A549 (cell line): Measurements from ENCODE around the gene LEKR1. TPM values are rescaled to one million over a fixed set of nuclear protein-coding genes. Genes with fewer than 3 reads are reported as not detected.
"Not testable (repeated sequence)": the region's sequence is repeated elsewhere in the genome, so short reads cannot be mapped to it uniquely, and the experiment has no call there.

Experiments used
- ATAC-seq, 2 experiments: fragments of 200-7000 bp in 1 of 2; fragments of >200 bp in 1 of 2; cut with Nextera tagmentation in 1 of 2; cut with Tn5 transposase in 1 of 2; 3 replicates each; pipeline versions ENCODE4 v1.8.0 to v1.9.1; 2018 to 2020; ENCODE audit warnings: mild to moderate bottlenecking in 1 of 2, moderate library complexity in 1 of 2
- CTCF ChIA-PET: fragments of 300-600 bp; sonication (Branson Sonifier 250); formaldehyde crosslinking; extraction: SDS; loops from one replicate; lab custom pipeline; 2021; ENCODE audit warnings: antibody characterized with exemption, inconsistent platforms; lab: Yijun Ruan, JAX
- POLR2A ChIA-PET: fragments of 350-600 bp; formaldehyde crosslinking; extraction: SDS; loops from one replicate; lab custom pipeline; 2021; ENCODE audit warnings: antibody characterized with exemption, inconsistent platforms; lab: Yijun Ruan, JAX
- DNase-seq, 2 experiments: peaks; one replicate each; pipeline versions ENCODE4 v3.0.0 to v3.0.0-alpha.2; 2011 to 2016; ENCODE audit warnings: low read depth in 1 of 2, low spot score in 1 of 2
- FAIRE-seq: peaks from 2 replicates; lab custom pipeline; 2011; peaks lifted over from hg19 to GRCh38; lab: Jason Lieb, UNC
- H3K27ac ChIP-seq, 2 experiments: fragments of >200 bp; sonication (Bioruptor Twin); formaldehyde crosslinking; 3 replicates each; pipeline ENCODE4 v1.5.1; 2016 to 2017
- H3K4me1 ChIP-seq: fragments of >200 bp; sonication (Bioruptor Twin); formaldehyde crosslinking; 3 replicates; pipeline ENCODE4 v1.6.1; 2016
- H3K4me2 ChIP-seq: fragments of >200 bp; sonication (Bioruptor Twin); formaldehyde crosslinking; 3 replicates; pipeline ENCODE4 v1.6.1; 2016
- H3K4me3 ChIP-seq: fragments of >200 bp; sonication (Bioruptor Twin); formaldehyde crosslinking; 3 replicates; pipeline ENCODE4 v1.5.1; 2016
- H3K9me3 ChIP-seq: fragments of >200 bp; sonication (Bioruptor Twin); formaldehyde crosslinking; 3 replicates; pipeline ENCODE4 v1.6.1; 2016
- BCL3 ChIP-seq: fragments of >200 bp; sonication (Bioruptor Twin); formaldehyde crosslinking; IDR thresholded peaks from 3 replicates; pipeline ENCODE4 v1.6.1; 2016
- CBX2 ChIP-seq: fragments of 200-600 bp; sonication (generic); IDR thresholded peaks from 2 replicates; pipeline ENCODE4 v1.6.1; 2016; ENCODE audit warnings: low read depth, mild to moderate bottlenecking, borderline replicate concordance
- CHD4 ChIP-seq: fragments of 200-600 bp; sonication (generic); IDR thresholded peaks from 2 replicates; pipeline ENCODE4 v1.6.1; 2016; ENCODE audit warnings: antibody characterized with exemption, mild to moderate bottlenecking, borderline replicate concordance
- EHMT2 ChIP-seq: fragments of 200-600 bp; sonication (generic); IDR thresholded peaks from 2 replicates; pipeline ENCODE4 v1.6.1; 2016; ENCODE audit warnings: antibody characterized with exemption, low read depth, mild to moderate bottlenecking, moderate library complexity
- EP300 ChIP-seq, 2 experiments: fragments of >200 bp; sonication (Bioruptor Twin); formaldehyde crosslinking; IDR thresholded peaks; 2 replicates in 1 of 2; 3 replicates in 1 of 2; pipeline ENCODE4 v1.6.1; 2016 to 2017
- FOSB ChIP-seq: fragments of 250-450 bp; sonication (Bioruptor Pico); IDR thresholded peaks from 2 replicates; pipeline ENCODE4 v1.5.0; 2020; ENCODE audit warnings: mild to moderate bottlenecking, moderate library complexity
- GATA3 ChIP-seq: IDR thresholded peaks from 2 replicates; pipeline ENCODE4 v1.6.1; 2012; ENCODE audit warnings: borderline replicate concordance
- HES2 ChIP-seq: fragments of >200 bp; sonication (Bioruptor Twin); formaldehyde crosslinking; IDR thresholded peaks from 2 replicates; pipeline ENCODE4 v1.6.1; 2016
- HEYL ChIP-seq: fragments of 250-450 bp; sonication (Bioruptor Pico); IDR thresholded peaks from 2 replicates; pipeline ENCODE4 v1.8.0; 2021; ENCODE audit warnings: mild to moderate bottlenecking, moderate library complexity
- HOXB13 ChIP-seq: fragments of 250-450 bp; sonication (Bioruptor Pico); IDR thresholded peaks from 2 replicates; pipeline ENCODE4 v1.5.0; 2020; ENCODE audit warnings: low read depth, mild to moderate bottlenecking, moderate library complexity
- MAFK ChIP-seq: fragments of 450-650 bp; IDR thresholded peaks from 2 replicates; pipeline ENCODE4 v1.6.1; 2014; ENCODE audit not compliant: partially characterized antibody
- MYC ChIP-seq: IDR thresholded peaks from 2 replicates; pipeline ENCODE4 v1.6.1; 2012; ENCODE audit warnings: mild to moderate bottlenecking, inconsistent platforms, low read length, improper control_type of control experiment, borderline replicate concordance
- NFE2L2 ChIP-seq: fragments of 150-350 bp; conservative IDR thresholded peaks from 2 replicates; pipeline ENCODE4 v1.6.1; 2014; ENCODE audit warnings: low read length
- PHF8 ChIP-seq: fragments of 200-600 bp; sonication (generic); IDR thresholded peaks from 2 replicates; pipeline ENCODE4 v1.6.1; 2016; ENCODE audit warnings: low read depth, mild to moderate bottlenecking, antibody characterized with exemption, moderate library complexity, borderline replicate concordance
- POLR2A ChIP-seq: IDR thresholded peaks from 2 replicates; pipeline ENCODE4 v1.6.1; 2012; ENCODE audit warnings: mild to moderate bottlenecking, low read length
- POLR2AphosphoS2 ChIP-seq: conservative IDR thresholded peaks from 2 replicates; pipeline ENCODE4 v1.6.1; 2012; ENCODE audit warnings: low read length, improper control_type of control experiment, inconsistent platforms
- RCOR1 ChIP-seq: fragments of 150-350 bp; IDR thresholded peaks from 2 replicates; pipeline ENCODE4 v1.6.1; 2014; ENCODE audit warnings: antibody characterized with exemption, low read length, low read depth
- REST ChIP-seq: fragments of 200-600 bp; sonication (generic); IDR thresholded peaks from 2 replicates; pipeline ENCODE4 v1.6.1; 2016; ENCODE audit warnings: antibody characterized with exemption, mild to moderate bottlenecking, moderate library complexity
- RNF2 ChIP-seq: fragments of 200-600 bp; sonication (generic); IDR thresholded peaks from 2 replicates; pipeline ENCODE4 v1.6.1; 2016; ENCODE audit warnings: low read depth, mild to moderate bottlenecking, antibody characterized with exemption, moderate library complexity, borderline replicate concordance
- SMC3 ChIP-seq: fragments of >200 bp; sonication (Bioruptor Twin); formaldehyde crosslinking; IDR thresholded peaks from 3 replicates; pipeline ENCODE4 v1.6.1; 2018; ENCODE audit warnings: inconsistent platforms
- ZC3H11A ChIP-seq: fragments of 450-650 bp; IDR thresholded peaks from 2 replicates; pipeline ENCODE4 v1.6.1; 2014; ENCODE audit warnings: antibody characterized with exemption, mild to moderate bottlenecking
- ZNF302 ChIP-seq: fragments of 250-450 bp; sonication (Bioruptor Pico); IDR thresholded peaks from 2 replicates; pipeline ENCODE4 v1.9.0; 2021; ENCODE audit warnings: inconsistent platforms, mild to moderate bottlenecking, moderate library complexity
- WGBS: methylation state at CpG from one replicate; pipeline ENCODE4 v1.1.6; 2017; ENCODE audit errors: missing lambda C conversion rate; 5-methylcytosine and 5-hydroxymethylcytosine counted together
- polyA plus RNA-seq, 4 experiments: library from polyadenylated mRNA; depleted of rRNA in 3 of 4; stranded (reverse); fragments of >200 nt; fragmentation: RNase III in 1 of 4; extraction: RNeasy Plus Mini Kit Qiagen cat#74134 plus additional on column Dnase treatment in 1 of 4; gene quantifications; 2 replicates in 3 of 4; 3 replicates in 1 of 4; pipeline ENCODE4 v1.2.3, GENCODE V29; 2011 to 2017
- TF ChIP-seq, protein P1 (sequence below): IDR thresholded peaks from 2 replicates; pipeline ENCODE4 v1.6.1; 2012; ENCODE audit warnings: low read depth, borderline replicate concordance

The LEKR1 gene
- polyA plus RNA-seq, 2 of the 4 experiments (the other 2 are of a cell fraction): 1.3 to 1.4 TPM

DNA sequence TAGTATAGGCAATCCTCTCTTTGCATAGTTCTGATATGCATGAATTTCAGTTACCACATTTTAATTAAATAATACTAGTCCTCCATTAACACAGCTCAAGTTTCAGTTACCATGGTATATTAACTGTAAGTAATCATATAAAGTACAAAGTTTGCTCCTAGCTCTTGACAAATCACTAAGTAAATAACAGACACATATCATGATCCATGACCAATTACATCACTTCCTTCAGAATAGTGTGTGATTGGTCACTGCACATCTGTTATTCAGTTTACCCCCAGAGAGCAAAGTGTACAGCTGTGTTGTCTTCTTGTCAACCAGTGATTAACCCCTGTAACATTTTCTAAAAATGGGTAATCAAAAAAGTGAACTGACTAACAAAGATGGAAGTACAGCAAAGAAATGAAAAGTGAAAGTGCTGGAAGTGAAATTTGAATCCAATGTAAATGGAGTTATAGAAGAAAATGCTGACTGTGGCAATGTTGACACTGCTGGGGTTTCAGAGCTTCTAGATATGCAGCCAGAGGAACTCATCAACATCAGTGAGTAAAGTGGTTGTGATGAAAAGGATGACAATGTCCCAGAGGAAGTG, 30.2 kb upstream of the LEKR1 start:
- Histone ChIP-seq H3K4me1 (peaks cover 21% of the 10 kb centered on the region; the same call in 2 of the 3 replicates), H3K4me3 (no peak overlapping the region), H3K27ac (no peak overlapping the region), H3K9me3 (peaks cover 6% of the 10 kb centered on the region; the same call in 1 of the 3 replicates), H3K4me2 (peak overlapping the region; percentile 22; the same call in 2 of the 3 replicates)
- ChIA-PET POLR2A (no interaction called here), CTCF (interaction anchor here (1.7 kb wide), 1 partner anchor 12 kb away, joined by 3 read pairs; no protein-coding TSS in a partner anchor)
- TF ChIP-seq MAFK (peak; percentile 95), POLR2A (no peak)
- FAIRE-seq (no peak), DNase-seq (peak in 1 of 2 experiments; percentile 43), ATAC-seq (peak in 1 of 2 experiments; percentile 42; a peak in 3 of 6 replicates)

- WGBS: 76% methylated on average over 1 of the region's 1 CpG
- Histone ChIP-seq H3K4me3 (no peak overlapping the region), H3K27ac (no peak overlapping the region), H3K4me2 (no peak overlapping the region), H3K4me1 (peaks cover 17% of the 10 kb centered on the region; the same call in 2 of the 3 replicates), H3K9me3 (peaks cover 6% of the 10 kb centered on the region; the same call in 1 of the 3 replicates)
- CTCF ChIA-PET: no interaction called here
- FAIRE-seq (no peak), ATAC-seq (no peak), DNase-seq (no peak)
- TF ChIP-seq HEYL: no peak
- no peak for TF ChIP-seq GATA3
- TF ChIP-seq MYC: no peak
- TF ChIP-seq REST: no peak
- no peak for TF ChIP-seq ZC3H11A
- no peak for TF ChIP-seq HOXB13 (CRISPR knock-in tag)
- TF ChIP-seq ZNF302 (CRISPR knock-in tag): no peak
- no peak for TF ChIP-seq POLR2AphosphoS2
- TF ChIP-seq FOSB (CRISPR knock-in tag): no peak
- TF ChIP-seq, protein P1, sequence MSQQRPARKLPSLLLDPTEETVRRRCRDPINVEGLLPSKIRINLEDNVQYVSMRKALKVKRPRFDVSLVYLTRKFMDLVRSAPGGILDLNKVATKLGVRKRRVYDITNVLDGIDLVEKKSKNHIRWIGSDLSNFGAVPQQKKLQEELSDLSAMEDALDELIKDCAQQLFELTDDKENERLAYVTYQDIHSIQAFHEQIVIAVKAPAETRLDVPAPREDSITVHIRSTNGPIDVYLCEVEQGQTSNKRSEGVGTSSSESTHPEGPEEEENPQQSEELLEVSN: no peak
- no peak for TF ChIP-seq RCOR1
- no peak for TF ChIP-seq NFE2L2
- TF ChIP-seq EP300 (IDR thresholded peaks at IDR 0.05): no peak
- TF ChIP-seq CHD4: no peak
- POLR2A ChIA-PET: no interaction called here
Observed at GRCh38 chr3:156797368-156797767, 28.8 kb upstream of the LEKR1 start.

GRCh38 chr3:156800287-156800686, 25.9 kb upstream of the LEKR1 start:
- FAIRE-seq, H3K4me3 ChIP-seq, H3K9me3 ChIP-seq, POLR2A ChIA-PET, H3K27ac ChIP-seq, DNase-seq, H3K4me2 ChIP-seq, ATAC-seq, CTCF ChIA-PET, H3K4me1 ChIP-seq: not testable (repeated sequence)
- 96% methylated on average over 4 of the region's 4 CpGs for WGBS

- FAIRE-seq: no peak
- ATAC-seq: no peak
- DNase-seq: no peak
- WGBS: 84% methylated on average over 2 of the region's 2 CpGs
- CTCF ChIA-PET: no interaction called here
- peaks cover 10% of the 10 kb centered on the region; the same call in 2 of the 3 replicates for H3K9me3 ChIP-seq
- no peak overlapping the region for H3K4me2 ChIP-seq
- no peak overlapping the region for H3K4me3 ChIP-seq
- POLR2A ChIA-PET: no interaction called here
- H3K27ac ChIP-seq: no peak overlapping the region
- no peaks in the 10 kb centered on the region for H3K4me1 ChIP-seq
- TF ChIP-seq PHF8 (no peak), POLR2AphosphoS2 (no peak), EHMT2 (no peak), BCL3 (no peak), CBX2 (no peak), MAFK (no peak), RNF2 (no peak), HES2 (no peak), SMC3 (no peak)
Observed at GRCh38 chr3:156801746-156802145, 24.4 kb upstream of the LEKR1 start.
